Left renal pelvis (tissue), 4 donors: ENCODE measurements around the gene OR2A12. TPM values are rescaled to one million over a fixed set of nuclear protein-coding genes. Genes with fewer than 3 reads are reported as not detected.
"Not testable (repeated sequence)": the region's sequence is repeated elsewhere in the genome, so short reads cannot be mapped to it uniquely, and the experiment has no call there.

ENCODE experiments used
- DNase-seq, 4 donors: peaks; one replicate each; pipeline ENCODE4 v3.0.0-alpha.2; 2013; ENCODE audit warnings: low read depth in 4 of 4, low spot score in 3 of 4
- polyA plus RNA-seq, 4 donors: library from polyadenylated mRNA; unstranded; fragments of 120-200 nt; gene quantifications; one replicate each; pipeline ENCODE4 v1.2.1, GENCODE V29; 2013; ENCODE audit not compliant: insufficient read length in 4 of 4

OR2A12 gene
- polyA plus RNA-seq, 4 donors = 0.07 to 0.11 TPM; not detected in 2

DNA sequence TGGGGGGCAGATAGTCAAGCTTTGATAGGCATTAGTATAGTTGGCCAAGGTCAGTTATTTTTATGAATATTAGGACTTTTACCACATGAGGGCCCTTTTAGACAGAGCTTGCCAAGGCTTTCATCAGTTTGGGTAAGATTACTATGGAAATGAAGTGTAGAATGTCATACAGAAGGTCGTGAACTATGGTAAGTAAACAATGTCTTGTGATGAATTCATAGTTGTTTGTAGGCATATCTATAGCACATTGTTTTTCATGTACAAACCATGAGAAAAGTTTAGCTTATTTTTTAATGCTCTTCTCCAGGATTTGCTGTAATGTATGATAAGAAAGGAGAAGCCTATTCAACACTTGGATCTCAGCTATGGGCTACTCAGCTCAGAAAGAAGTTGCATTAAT lies 27.6 kb downstream of the OR2A12 start:
- no peak for DNase-seq

DNA sequence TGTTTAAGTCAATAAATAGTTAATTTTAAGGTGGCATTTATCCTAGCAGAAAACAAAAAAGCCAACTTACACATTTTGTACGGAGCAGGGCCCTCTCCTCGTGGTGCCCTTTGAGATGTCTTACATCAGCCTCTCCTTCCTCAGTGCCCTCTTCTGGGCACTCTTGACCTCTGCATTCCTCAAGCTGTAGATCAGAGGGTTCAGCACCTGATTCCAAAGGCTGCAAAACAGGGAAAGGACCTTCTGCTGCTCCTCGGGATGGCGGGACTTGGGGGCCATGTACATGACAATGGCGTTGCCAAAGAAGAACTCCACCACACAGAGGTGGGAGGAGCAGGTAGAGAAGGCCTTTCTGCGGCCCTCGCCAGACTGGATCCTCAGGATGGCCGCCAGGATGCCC lies 32.3 kb downstream of the OR2A12 start:
- no peak for DNase-seq

DNA sequence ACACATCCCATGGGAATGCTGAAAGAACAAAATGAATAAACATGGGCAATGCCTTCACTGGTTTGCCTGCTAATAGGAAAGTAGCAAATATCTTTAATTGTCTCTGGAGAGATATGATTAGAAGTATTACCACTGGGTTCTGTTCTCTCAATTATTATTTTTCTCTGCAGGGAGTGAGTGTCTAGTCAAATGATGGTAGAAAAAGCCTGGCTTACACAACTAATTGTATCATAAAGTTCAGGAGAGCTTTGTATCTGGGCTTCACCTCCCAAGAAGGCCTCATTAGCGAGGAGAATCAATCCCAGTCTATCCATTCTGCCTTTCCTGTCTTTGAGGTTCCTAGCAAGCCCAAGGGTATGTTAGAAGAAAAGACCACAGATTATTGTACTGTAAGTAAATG lies 36.8 kb downstream of the OR2A12 start, which contains the start of gene OR2A14:
OR2A14 (plus strand) TSS at position 301 of the 400 bp plus-strand sequence. CDS start 5,937 bp downstream, outside the sequence.
- DNase-seq = no peak

DNA sequence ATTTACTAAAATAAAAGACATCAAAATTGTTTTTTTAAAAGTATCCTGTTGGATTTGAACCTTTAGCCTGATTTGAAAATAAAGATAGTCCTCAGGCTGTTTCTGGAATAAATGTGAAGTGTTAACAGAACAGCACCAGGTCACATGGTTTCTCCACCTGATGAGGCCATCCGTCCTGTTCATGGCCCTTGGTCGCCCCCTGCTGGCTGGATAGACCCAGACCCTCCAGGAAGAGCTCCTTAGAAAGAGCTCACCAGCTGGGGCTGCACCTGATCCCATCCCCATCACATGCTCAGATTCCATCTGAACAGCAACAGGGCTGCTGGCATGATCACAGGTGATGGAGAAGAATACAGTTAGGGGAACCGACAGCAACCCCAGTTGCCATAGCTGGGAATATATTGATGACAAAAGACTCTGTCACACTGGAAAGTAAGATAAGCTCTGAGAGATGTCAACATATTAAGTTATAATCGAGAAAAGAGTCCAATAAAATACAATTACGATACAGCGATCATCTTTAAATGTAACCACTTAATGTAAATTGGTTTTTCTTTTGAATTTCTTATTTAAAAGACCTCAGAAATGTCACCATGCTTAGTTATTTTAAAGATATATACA lies 41.7 kb downstream of the OR2A12 start:
- peak; percentile 18 to 49 (median 46) for DNase-seq

DNA sequence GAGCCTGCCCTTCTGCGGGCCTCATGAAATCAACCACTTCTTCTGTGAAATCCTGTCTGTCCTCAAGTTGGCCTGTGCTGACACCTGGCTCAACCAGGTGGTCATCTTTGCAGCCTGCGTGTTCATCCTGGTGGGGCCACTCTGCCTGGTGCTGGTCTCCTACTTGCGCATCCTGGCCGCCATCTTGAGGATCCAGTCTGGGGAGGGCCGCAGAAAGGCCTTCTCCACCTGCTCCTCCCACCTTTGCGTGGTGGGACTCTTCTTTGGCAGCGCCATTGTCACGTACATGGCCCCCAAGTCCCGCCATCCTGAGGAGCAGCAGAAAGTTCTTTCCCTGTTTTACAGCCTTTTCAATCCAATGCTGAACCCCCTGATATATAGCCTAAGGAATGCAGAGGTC lies 43.5 kb downstream of the OR2A12 start:
- not testable (repeated sequence) for DNase-seq

DNA sequence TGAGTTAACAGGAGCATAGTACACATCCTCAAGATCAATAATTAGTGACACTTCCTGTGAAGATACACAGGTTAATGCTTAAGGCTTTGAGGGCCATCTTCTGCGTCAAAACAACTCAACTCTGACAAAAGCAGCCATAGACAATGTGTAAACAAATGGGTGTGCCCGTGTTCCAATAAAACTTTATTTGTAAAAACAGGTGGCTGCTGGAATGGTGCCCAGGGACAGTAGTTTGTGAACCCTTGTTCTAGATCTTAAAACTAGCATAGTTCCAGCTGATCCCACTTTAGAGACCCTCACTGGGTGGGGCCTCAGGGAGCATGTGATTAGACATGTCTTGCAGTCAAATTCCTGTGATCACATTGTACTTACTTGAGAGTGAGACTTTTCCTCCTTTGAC lies 44.7 kb downstream of the OR2A12 start:
- DNase-seq = no peak

DNA sequence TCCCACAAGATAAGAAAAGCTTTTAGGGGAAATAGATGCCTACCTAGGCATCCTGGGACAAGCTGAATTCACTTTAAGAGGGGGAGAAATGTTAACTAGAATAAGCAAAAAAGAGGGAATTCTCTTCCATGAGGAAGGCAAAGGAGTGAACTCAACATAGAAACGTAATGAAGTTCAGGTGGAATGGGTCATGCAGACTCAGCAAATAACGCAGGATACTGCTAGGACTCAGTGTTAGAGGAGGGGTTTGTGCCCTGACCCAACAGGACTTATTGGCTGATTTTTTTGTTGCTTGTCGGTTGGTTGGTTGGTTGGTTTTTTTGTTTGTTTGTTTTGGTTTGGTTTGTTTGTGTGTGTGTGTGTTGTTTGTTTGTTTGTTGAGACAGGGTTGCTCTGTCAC lies 46.2 kb downstream of the OR2A12 start:
- no peak for DNase-seq

DNA sequence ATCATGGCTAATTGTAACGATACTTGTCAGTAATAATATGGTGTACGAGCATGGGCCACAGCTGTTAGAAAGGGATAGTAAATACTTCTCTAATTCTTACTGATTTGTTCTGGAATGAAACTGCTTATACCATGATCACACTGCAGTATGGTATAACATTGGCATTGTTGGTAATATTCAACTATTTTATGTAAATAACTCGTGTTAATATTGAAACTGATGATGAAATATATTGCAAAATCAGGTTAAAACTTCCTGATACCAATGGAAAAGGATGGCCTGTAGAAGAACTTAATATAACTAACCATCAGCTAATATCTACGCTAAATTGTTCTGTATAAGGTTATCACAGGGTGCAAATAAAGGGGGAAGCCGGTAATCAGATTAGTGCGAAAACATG lies 47.2 kb downstream of the OR2A12 start:
- no peak for DNase-seq

DNA sequence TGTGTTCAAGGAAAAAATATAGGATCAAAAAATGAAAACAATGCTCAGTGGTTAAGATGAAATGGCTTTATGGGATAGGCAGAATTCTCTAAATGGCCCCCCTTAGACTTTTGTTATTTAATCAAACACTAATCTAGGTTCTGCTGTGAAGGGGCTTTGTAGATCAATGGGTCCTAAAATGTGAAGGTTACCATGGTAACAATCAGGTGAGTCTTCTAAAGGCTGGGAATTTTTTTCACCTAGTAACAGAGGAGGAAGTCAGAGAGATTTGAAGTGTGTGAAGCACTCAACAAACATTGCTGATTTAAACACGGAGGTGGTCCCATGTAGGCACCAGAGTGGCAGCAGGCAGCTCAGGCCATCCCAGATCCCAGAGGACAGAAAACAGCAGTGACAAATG lies 48.0 kb downstream of the OR2A12 start:
- no peak for DNase-seq

DNA sequence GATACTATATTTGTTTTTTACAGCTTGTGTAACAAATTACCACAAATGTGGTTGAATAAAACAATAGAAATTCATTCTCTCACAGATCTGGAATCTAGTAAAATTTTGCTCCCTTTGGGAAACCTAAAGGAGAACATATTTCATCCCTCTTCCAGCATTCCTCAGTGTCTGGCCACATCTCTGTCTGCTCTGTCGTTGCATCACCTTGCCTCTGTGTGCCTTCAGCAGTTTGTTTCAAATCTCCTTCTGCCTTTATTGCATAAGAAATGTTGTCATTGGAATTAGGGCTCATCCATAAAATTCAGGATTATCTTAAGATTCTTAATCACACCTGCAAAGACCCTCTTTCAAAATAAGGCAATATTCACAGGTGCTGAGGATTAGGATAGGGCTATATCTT lies 51.4 kb downstream of the OR2A12 start:
- no peak for DNase-seq

DNA sequence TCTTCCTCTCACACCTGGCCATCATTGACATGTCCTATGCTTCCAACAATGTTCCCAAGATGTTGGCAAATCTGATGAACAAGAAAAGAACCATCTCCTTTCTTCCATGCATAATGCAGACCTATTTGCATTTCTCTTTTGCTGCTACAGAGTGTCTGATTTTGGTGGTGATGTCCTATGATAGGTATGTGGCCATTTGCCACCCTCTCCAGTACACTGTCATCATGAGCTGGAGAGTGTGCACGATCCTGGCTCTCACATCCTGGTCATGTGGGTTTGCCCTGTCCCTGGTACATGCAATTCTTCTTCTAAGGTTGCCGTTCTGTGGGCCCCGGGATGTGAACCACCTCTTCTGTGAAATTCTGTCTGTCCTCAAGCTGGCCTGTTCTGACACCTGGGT lies 56.1 kb downstream of the OR2A12 start:
- no peak for DNase-seq

DNA sequence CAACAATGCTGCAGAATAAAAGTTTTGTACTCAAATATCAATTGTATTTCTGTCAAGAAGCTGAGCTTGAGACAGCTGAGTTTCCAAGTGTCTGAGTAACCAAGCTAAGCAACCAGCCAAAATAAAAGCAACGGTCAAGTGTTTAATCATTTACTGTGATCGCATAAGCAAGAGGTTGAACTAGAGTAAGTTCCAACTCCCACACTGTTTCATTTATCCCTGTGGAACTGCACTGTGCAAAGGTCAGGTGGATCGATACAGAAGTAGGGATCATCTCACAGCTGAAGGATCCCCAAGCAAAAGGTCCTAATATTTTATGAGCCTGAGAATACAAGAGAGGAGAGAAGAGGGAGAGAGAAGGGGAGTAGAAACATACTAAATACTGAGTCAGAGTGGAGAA lies 58.3 kb downstream of the OR2A12 start:
- no peak for DNase-seq

DNA sequence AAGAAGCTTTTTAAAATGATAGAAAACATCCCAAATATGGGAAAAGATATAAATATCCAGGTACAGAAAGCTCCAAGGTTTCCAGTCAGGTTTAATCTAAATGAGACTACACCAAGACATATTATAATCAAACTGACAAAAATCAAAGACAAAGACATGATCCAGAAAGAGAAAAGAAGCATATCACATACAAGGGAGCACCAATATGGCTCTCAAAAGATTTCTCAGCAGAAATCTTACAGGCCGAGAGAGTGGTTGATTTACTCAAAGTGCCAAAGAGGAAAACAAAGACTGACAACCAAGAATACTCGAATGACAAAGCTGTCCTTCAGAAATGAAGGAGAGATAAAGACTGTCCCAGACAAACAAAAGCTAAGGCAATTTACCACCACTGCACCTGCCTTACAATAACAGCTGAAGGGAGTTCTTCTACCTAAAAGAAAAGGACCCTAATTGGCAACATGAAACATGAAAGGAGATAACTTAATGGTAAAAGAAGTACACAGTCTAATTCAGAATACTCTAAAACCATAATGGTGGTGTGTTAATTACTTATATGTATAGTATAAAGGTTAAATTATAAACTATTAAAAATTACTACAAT lies 62.2 kb downstream of the OR2A12 start:
- no peak for DNase-seq

Other genes with a start within 250 kb of the OR2A12 start
- gene TCAF1, start 184.1 kb upstream of the OR2A12 start, polyA plus RNA-seq = 10 to 100 TPM; 74.8 to 85.9 (median 78.6) TPM
- not detected for gene OR2F2, start 151.0 kb upstream of the OR2A12 start, polyA plus RNA-seq
- under 1 TPM in 2 of 4 donors, not detected in 2; 0.15 to 0.18 TPM for gene OR2F1, start 131.4 kb upstream of the OR2A12 start, polyA plus RNA-seq
- not detected for gene OR6B1, start 86.0 kb upstream of the OR2A12 start, polyA plus RNA-seq
- gene OR2A5, start 37.3 kb upstream of the OR2A12 start, polyA plus RNA-seq = under 1 TPM in 2 of 4 donors, not detected in 2; 0.06 TPM
- gene OR2A25, start 16.5 kb upstream of the OR2A12 start, polyA plus RNA-seq = under 1 TPM in 1 of 4 donors, not detected in 3; 0.18 TPM
- gene OR2A2, start 23.3 kb downstream of the OR2A12 start, polyA plus RNA-seq = not detected
- gene OR2A14, start 36.9 kb downstream of the OR2A12 start, polyA plus RNA-seq = under 1 TPM in 1 of 4 donors, not detected in 3; 0.09 TPM
- gene CTAGE4, start 97.2 kb downstream of the OR2A12 start, polyA plus RNA-seq = 10 to 100 TPM in 1 of 4 donors, 1 to 10 TPM in 2, under 1 TPM in 1; 0.30 to 19.3 (median 5.3) TPM
- 10 to 100 TPM in 3 of 4 donors, 1 to 10 TPM in 1; 5.5 to 28.1 (median 20.2) TPM for gene ARHGEF35, start 109.6 kb downstream of the OR2A12 start, polyA plus RNA-seq
- 1 to 10 TPM in 3 of 4 donors, under 1 TPM in 1; 0.53 to 2.0 (median 1.5) TPM for gene OR2A42, start 153.3 kb downstream of the OR2A12 start, polyA plus RNA-seq
- 10 to 100 TPM in 2 of 4 donors, 1 to 10 TPM in 2; 5.4 to 18.4 (median 10.1) TPM for gene OR2A7, start 178.5 kb downstream of the OR2A12 start, polyA plus RNA-seq
- gene CTAGE8, start 183.0 kb downstream of the OR2A12 start, polyA plus RNA-seq = 1 to 10 TPM; 3.5 to 9.5 (median 4.0) TPM
- 1 to 10 TPM in 2 of 4 donors, under 1 TPM in 2; 0.63 to 1.5 (median 0.88) TPM for gene OR2A1, start 226.1 kb downstream of the OR2A12 start, polyA plus RNA-seq